PC-3 (cell line): ENCODE results near the gene IL31. TPM values are rescaled to one million over a fixed set of nuclear protein-coding genes. Genes with fewer than 3 reads are reported as not detected.

Experiments
- ATAC-seq: fragments of 200-7000 bp; cut with Tn5 transposase; 2 replicates; pipeline ENCODE4 v1.9.1; 2020; ENCODE audit warnings: mild to moderate bottlenecking, moderate library complexity
- Bru-seq: library from RNA; stranded (reverse); fragments of 400-500 nt; gene quantifications from one replicate; lab custom pipeline; 2021; lab: Mats Ljungman, UMichigan
- BruChase-seq, 2 experiments: library from RNA; stranded (reverse); fragments of 400-500 nt; gene quantifications; one replicate each; lab custom pipeline; 2021; lab: Mats Ljungman, UMichigan
- BruUV-seq: library from RNA; stranded (reverse); fragments of 400-500 nt; replicated peaks from 2 replicates; lab custom pipeline; 2021; lab: Mats Ljungman, UMichigan
- CTCF ChIA-PET: fragments of 300-600 bp; sonication (Branson Sonifier 250); formaldehyde crosslinking; loops from one replicate; lab custom pipeline; 2022; ENCODE audit warnings: antibody characterized with exemption; lab: Charles Lee
- POLR2A ChIA-PET: fragments of 300-600 bp; sonication (Branson Sonifier 250); formaldehyde crosslinking; loops from one replicate; lab custom pipeline; 2022; ENCODE audit warnings: antibody characterized with exemption; ENCODE audit not compliant: unreplicated experiment; lab: Charles Lee
- DNase-seq: peaks from one replicate; pipeline ENCODE4 v3.0.0-alpha.2; 2015
- H2AFZ ChIP-seq: fragments of 300-600 bp; sonication (generic); 2 replicates; pipeline ENCODE4 v1.6.0; 2016; ENCODE audit warnings: antibody characterized with exemption, low read length
- H3F3A ChIP-seq: fragments of 300-600 bp; sonication (generic); one replicate; pipeline ENCODE4 v1.6.0; 2017; ENCODE audit warnings: antibody characterized with exemption, low read length, control low read depth, mild to moderate bottlenecking; ENCODE audit not compliant: unreplicated experiment
- H3K27ac ChIP-seq: fragments of 300-600 bp; sonication (generic); 2 replicates; pipeline ENCODE4 v1.5.1; 2016; ENCODE audit warnings: mild to moderate bottlenecking, low read length
- H3K27me3 ChIP-seq: fragments of 300-600 bp; sonication (generic); 2 replicates; pipeline ENCODE4 v1.6.1; 2016; ENCODE audit warnings: low read length, mixed read lengths
- H3K36me3 ChIP-seq: fragments of 300-600 bp; sonication (generic); 2 replicates; pipeline ENCODE4 v1.6.1; 2016; ENCODE audit warnings: low read depth, mixed run types, low read length, mixed read lengths
- H3K4me1 ChIP-seq: fragments of 300-600 bp; sonication (generic); 2 replicates; pipeline ENCODE4 v1.5.1; 2016; ENCODE audit warnings: low read length; ENCODE audit not compliant: insufficient read depth
- H3K4me2 ChIP-seq: fragments of 300-600 bp; sonication (generic); 2 replicates; pipeline ENCODE4 v1.6.0; 2016; ENCODE audit warnings: low read length
- H3K4me3 ChIP-seq: fragments of 300-600 bp; sonication (generic); 2 replicates; pipeline ENCODE4 v1.5.1; 2016; ENCODE audit warnings: mild to moderate bottlenecking, low read length, mixed read lengths
- H3K79me2 ChIP-seq: fragments of 300-600 bp; sonication (generic); 2 replicates; pipeline ENCODE4 v1.6.1; 2017; ENCODE audit warnings: low read length, mixed read lengths
- H3K9ac ChIP-seq: fragments of 300-600 bp; sonication (generic); 2 replicates; pipeline ENCODE4 v1.6.0; 2016; ENCODE audit warnings: mild to moderate bottlenecking, low read length
- H3K9me2 ChIP-seq: fragments of 300-600 bp; sonication (generic); replicated peaks from 2 replicates; pipeline ENCODE4 v1.6.1; 2016; ENCODE audit warnings: mixed run types, low read length, mixed read lengths
- H3K9me3 ChIP-seq: fragments of 300-600 bp; sonication (generic); 2 replicates; pipeline ENCODE4 v1.6.1; 2016; ENCODE audit warnings: low read length, mixed read lengths
- H4K20me1 ChIP-seq: fragments of 300-600 bp; sonication (generic); 2 replicates; pipeline ENCODE4 v1.6.1; 2016; ENCODE audit warnings: low read length, mixed read lengths
- CTCF ChIP-seq: fragments of 300-600 bp; sonication (generic); conservative IDR thresholded peaks from 2 replicates; pipeline ENCODE4 v1.5.1; 2017; ENCODE audit warnings: antibody characterized with exemption, low read depth, mild to moderate bottlenecking, low read length
- EZH2 ChIP-seq: fragments of 300-600 bp; sonication (generic); IDR thresholded peaks from one replicate; pipeline ENCODE4 v1.6.1; 2017; ENCODE audit warnings: antibody characterized with exemption, mild to moderate bottlenecking, low read length; ENCODE audit not compliant: unreplicated experiment
- EZH2phosphoT487 ChIP-seq: fragments of 300-600 bp; sonication (generic); IDR thresholded peaks from 2 replicates; pipeline ENCODE4 v1.6.1; 2018; ENCODE audit warnings: mild to moderate bottlenecking, antibody characterized with exemption, low read length, borderline replicate concordance
- intact Hi-C: fragments of 100-400 bp; cut with micrococcal nuclease; formaldehyde crosslinking; loops from 2 replicates; pipeline ENCODE4 v1.9.0; 2023
- long read RNA-seq: library from polyadenylated mRNA; unstranded; transcript quantifications from one replicate; pipeline ENCODE4 v2.0.0, GENCODE V29; 2021; ENCODE audit not compliant: unreplicated experiment
- total RNA-seq: library from RNA; depleted of rRNA; stranded (reverse); fragments of >200 nt; gene quantifications from 2 replicates; pipeline ENCODE4 v1.2.3, GENCODE V29; 2014; rRNA removed

IL31 gene
- total RNA-seq (not detected in 2 replicates), Bru-seq, nascent RNA (not detected), BruChase-seq, experiment 1, labeled RNA remaining after a 6-hour chase (not detected), BruChase-seq, experiment 2, labeled RNA remaining after a 2-hour chase (percentile 10 among the genes with signal in this experiment)
- long read RNA-seq = 0 reads

- ChIA-PET CTCF (interaction anchor here (0.5 kb wide), 1 partner anchor 43 kb away, joined by 3 read pairs; no protein-coding TSS in a partner anchor), POLR2A (no interaction called here)
- no peaks in the 10 kb centered on the region for H4K20me1 ChIP-seq
- H3K9ac ChIP-seq = no peak within 1 kb of the TSS
- ATAC-seq (no peak), DNase-seq (no peak)
- H2AFZ ChIP-seq = no peak within 1 kb of the TSS
- H3K36me3 ChIP-seq = no peaks in the 10 kb centered on the region
- H3K4me2 ChIP-seq = no peak within 1 kb of the TSS
- no peak within 1 kb of the TSS for H3K4me3 ChIP-seq
- H3K9me3 ChIP-seq = no peaks in the 10 kb centered on the region
- no peaks in the 10 kb centered on the region for H3K9me2 ChIP-seq
- H3F3A ChIP-seq = no peaks in the 10 kb centered on the region
- no peak within 1 kb of the TSS for H3K27ac ChIP-seq
- H3K27me3 ChIP-seq = no peaks in the 10 kb centered on the region
- intact Hi-C loops = no loop called here
- no peak for TF ChIP-seq EZH2
- TF ChIP-seq EZH2phosphoT487 = no peak
- no peaks in the 10 kb centered on the region for H3K79me2 ChIP-seq
- no peaks in the 10 kb centered on the region for H3K4me1 ChIP-seq
- BruUV-seq = no TSS peak
Measured at GRCh38 chr12:122174155-122174845, at the start of gene IL31. IL31 (minus strand) TSS chr12:122174221; CDS start chr12:122174172, 49 bp downstream.

- Histone ChIP-seq H3K4me1 (no peaks in the 10 kb centered on the region), H3K36me3 (peaks cover 70% of the 10 kb centered on the region), H3K9ac (no peak overlapping the region), H3F3A (no peaks in the 10 kb centered on the region), H3K9me2 (no peaks in the 10 kb centered on the region), H3K4me2 (no peak overlapping the region), H3K27ac (no peak overlapping the region), H3K9me3 (no peaks in the 10 kb centered on the region), H4K20me1 (no peaks in the 10 kb centered on the region), H2AFZ (no peak overlapping the region), H3K27me3 (no peaks in the 10 kb centered on the region), H3K4me3 (no peak overlapping the region), H3K79me2 (peaks cover 21% of the 10 kb centered on the region)
- intact Hi-C loops = no loop called here
- no peak for DNase-seq
- no peak for ATAC-seq
- TF ChIP-seq EZH2phosphoT487 = no peak
- no peak for TF ChIP-seq EZH2
- no peak for TF ChIP-seq CTCF
- ChIA-PET CTCF (no interaction called here), POLR2A (interaction anchor here (0.8 kb wide), 1 partner anchor 8 kb away, joined by 5 read pairs; no protein-coding TSS in a partner anchor)
- no TSS peak for BruUV-seq
Measured at GRCh38 chr12:122216445-122216844, 42.4 kb upstream of the IL31 start.

- Histone ChIP-seq H3K36me3 (peaks cover 67% of the 10 kb centered on the region), H3K4me3 (no peak overlapping the region), H3K4me2 (no peak overlapping the region), H3K27me3 (no peaks in the 10 kb centered on the region), H4K20me1 (no peaks in the 10 kb centered on the region), H3K27ac (no peak overlapping the region), H3F3A (no peaks in the 10 kb centered on the region), H2AFZ (no peak overlapping the region), H3K9me2 (no peaks in the 10 kb centered on the region), H3K9me3 (no peaks in the 10 kb centered on the region), H3K79me2 (peaks cover 14% of the 10 kb centered on the region), H3K9ac (no peak overlapping the region), H3K4me1 (no peaks in the 10 kb centered on the region)
- TF ChIP-seq CTCF (no peak), EZH2phosphoT487 (no peak), EZH2 (no peak)
- no TSS peak for BruUV-seq
- DNase-seq (no peak), ATAC-seq (no peak)
- ChIA-PET POLR2A (interaction anchor here (0.8 kb wide), 1 partner anchor 8 kb away, joined by 5 read pairs; no protein-coding TSS in a partner anchor), CTCF (no interaction called here)
- intact Hi-C loops = no loop called here
Measured at GRCh38 chr12:122215771-122216170, 41.8 kb upstream of the IL31 start.
